Measurements from ENCODE around the gene CCNG2.
A peak's percentile ranks its signal among the peaks of the same experiment; 100 is the strongest.

CCNG2 gene

GRCh38 chr4:77201857-77202256 is 44.9 kb downstream of the CCNG2 start:
- no peak for TF ChIP-seq CTCF (IDR thresholded peaks at IDR 0.05; ENCODE audit: low read depth, low read length, missing control alignments)
- no peak overlapping the region for H3K4me3 ChIP-seq (ENCODE audit: low read depth, low read length)
- no peak for DNase-seq (ENCODE audit: low read depth)
- in situ Hi-C loops (cut with HindIII; ENCODE audit: low sequenced_read_pairs), result no loop called here

- no peak overlapping the region for H3K4me3 ChIP-seq (ENCODE audit: low read depth, low read length)
- no peak for DNase-seq (ENCODE audit: low read depth)
- no peak for TF ChIP-seq CTCF (IDR thresholded peaks at IDR 0.05; ENCODE audit: low read depth, low read length, missing control alignments)
- in situ Hi-C loops (cut with HindIII; ENCODE audit: low sequenced_read_pairs), result no loop called here
Measured at GRCh38 chr4:77202491-77202890, 45.5 kb downstream of the CCNG2 start.

- peak; percentile 73 for TF ChIP-seq CTCF (IDR thresholded peaks at IDR 0.05; ENCODE audit: low read depth, low read length, missing control alignments)
- no peak overlapping the region for H3K4me3 ChIP-seq (ENCODE audit: low read depth, low read length)
- DNase-seq (ENCODE audit: low read depth), result peak; percentile 75
- in situ Hi-C loops (cut with HindIII; ENCODE audit: low sequenced_read_pairs), result no loop called here
Measured at GRCh38 chr4:77203380-77204197, 46.6 kb downstream of the CCNG2 start.

- no peak overlapping the region for H3K4me3 ChIP-seq (ENCODE audit: low read depth, low read length)
- DNase-seq (ENCODE audit: low read depth), result no peak
- in situ Hi-C loops (cut with HindIII; ENCODE audit: low sequenced_read_pairs), result no loop called here
- TF ChIP-seq CTCF (IDR thresholded peaks at IDR 0.05; ENCODE audit: low read depth, low read length, missing control alignments), result no peak
Measured at GRCh38 chr4:77204621-77205020, 47.6 kb downstream of the CCNG2 start.

GRCh38 chr4:77209012-77209411 is 52.0 kb downstream of the CCNG2 start:
- no peak overlapping the region for H3K4me3 ChIP-seq (ENCODE audit: low read depth, low read length)
- no peak for TF ChIP-seq CTCF (IDR thresholded peaks at IDR 0.05; ENCODE audit: low read depth, low read length, missing control alignments)
- no peak for DNase-seq (ENCODE audit: low read depth)
- in situ Hi-C loops (cut with HindIII; ENCODE audit: low sequenced_read_pairs), result no loop called here

GRCh38 chr4:77209936-77210335 is 52.9 kb downstream of the CCNG2 start:
- no peak overlapping the region for H3K4me3 ChIP-seq (ENCODE audit: low read depth, low read length)
- TF ChIP-seq CTCF (IDR thresholded peaks at IDR 0.05; ENCODE audit: low read depth, low read length, missing control alignments), result no peak
- DNase-seq (ENCODE audit: low read depth), result no peak
- in situ Hi-C loops (cut with HindIII; ENCODE audit: low sequenced_read_pairs), result no loop called here

Measured in astrocyte of the cerebellum (primary cell).